Measurements from ENCODE around the gene FOXP1. TPM values are rescaled to one million over a fixed set of nuclear protein-coding genes. Genes with fewer than 3 reads are reported as not detected.

The FOXP1 gene
- total and polyA plus RNA-seq, 2 donors from 2014 or later = 6.7 to 87.2 TPM

DNA sequence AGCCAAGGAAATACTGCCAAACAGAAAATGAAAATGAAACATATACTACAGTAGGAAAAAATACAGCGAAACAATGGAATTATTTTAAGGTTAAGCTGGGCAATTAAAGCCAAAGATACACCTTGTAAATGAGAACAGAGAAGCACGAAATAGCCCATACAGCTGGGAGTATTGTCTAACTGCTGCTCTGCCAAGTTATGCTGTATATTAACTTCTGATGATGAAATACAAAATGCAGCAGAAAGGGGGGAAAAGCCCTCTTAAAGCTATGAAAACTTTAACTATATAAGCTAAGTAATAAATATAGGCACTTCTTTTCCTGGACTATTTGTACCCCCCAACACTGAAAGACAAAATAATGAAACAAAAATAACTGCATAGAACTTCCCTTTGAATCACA is 449.0 kb downstream of the FOXP1 start:
- intact Hi-C loops (cut with DNase I) = no loop called here
- Histone ChIP-seq H3K27me3 (ENCODE audit: control insufficient read depth, insufficient read depth, low read length) (no peaks in the 10 kb centered on the region), H3K4me3 (ENCODE audit: low read length in 3 of 3) (no peak overlapping the region), H3K9me3 (ENCODE audit: control insufficient read depth in 2 of 3, insufficient read depth in 1 of 3, low read length in 3 of 3) (no peaks in the 10 kb centered on the region), H3K9ac (ENCODE audit: low read length in 3 of 3) (no peak overlapping the region), H3K4me1 (ENCODE audit: control insufficient read depth in 2 of 3, insufficient read depth in 2 of 3, low read depth in 1 of 3, low read length in 3 of 3) (peaks cover 4 to 16% (median 5%) of the 10 kb centered on the region in 3 donors), H3K36me3 (ENCODE audit: control insufficient read depth in 2 of 3, insufficient read depth in 3 of 3, low read length in 3 of 3) (no peaks in the 10 kb centered on the region), H3K27ac (ENCODE audit: low read depth in 2 of 2, low read length in 2 of 2) (no peak overlapping the region)
- no peak for DNase-seq
- FAIRE-seq = no peak
- no peak for TF ChIP-seq CTCF (IDR thresholded peaks at IDR 0.05; ENCODE audit: borderline replicate concordance, extremely low read depth, insufficient read depth)

DNA sequence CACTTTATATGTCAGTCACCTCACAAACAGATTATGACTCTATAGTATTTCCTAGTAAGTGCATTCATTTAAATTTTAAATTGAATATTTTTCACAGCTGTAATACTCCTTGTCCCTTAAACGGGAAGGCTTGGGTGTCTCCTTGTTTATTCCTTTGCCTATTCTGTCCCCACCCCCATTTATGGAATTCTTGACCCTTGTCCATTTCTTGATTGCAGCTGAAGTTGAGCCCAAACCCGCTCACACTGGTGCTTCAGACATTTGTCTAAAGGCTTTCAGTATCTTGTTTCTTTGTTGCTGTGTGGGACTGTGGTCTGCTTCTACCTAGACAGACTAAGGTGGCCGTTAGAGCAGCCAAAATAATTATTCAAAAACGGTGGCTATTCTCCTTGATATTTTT is 449.7 kb downstream of the FOXP1 start:
- no peak for FAIRE-seq
- Histone ChIP-seq H3K27ac (ENCODE audit: low read depth in 2 of 2, low read length in 2 of 2) (no peak overlapping the region), H3K9ac (ENCODE audit: low read length in 3 of 3) (no peak overlapping the region), H3K27me3 (ENCODE audit: control insufficient read depth, insufficient read depth, low read length) (no peaks in the 10 kb centered on the region), H3K9me3 (ENCODE audit: control insufficient read depth in 2 of 3, insufficient read depth in 1 of 3, low read length in 3 of 3) (no peaks in the 10 kb centered on the region), H3K4me3 (ENCODE audit: low read length in 3 of 3) (no peak overlapping the region), H3K4me1 (ENCODE audit: control insufficient read depth in 2 of 3, insufficient read depth in 2 of 3, low read depth in 1 of 3, low read length in 3 of 3) (peaks cover 4 to 16% (median 5%) of the 10 kb centered on the region in 3 donors), H3K36me3 (ENCODE audit: control insufficient read depth in 2 of 3, insufficient read depth in 3 of 3, low read length in 3 of 3) (no peaks in the 10 kb centered on the region)
- intact Hi-C loops (cut with DNase I) = no loop called here
- peak in 1 of 5 donors; percentile 35 for DNase-seq
- no peak for TF ChIP-seq CTCF (IDR thresholded peaks at IDR 0.05; ENCODE audit: borderline replicate concordance, extremely low read depth, insufficient read depth)

DNA sequence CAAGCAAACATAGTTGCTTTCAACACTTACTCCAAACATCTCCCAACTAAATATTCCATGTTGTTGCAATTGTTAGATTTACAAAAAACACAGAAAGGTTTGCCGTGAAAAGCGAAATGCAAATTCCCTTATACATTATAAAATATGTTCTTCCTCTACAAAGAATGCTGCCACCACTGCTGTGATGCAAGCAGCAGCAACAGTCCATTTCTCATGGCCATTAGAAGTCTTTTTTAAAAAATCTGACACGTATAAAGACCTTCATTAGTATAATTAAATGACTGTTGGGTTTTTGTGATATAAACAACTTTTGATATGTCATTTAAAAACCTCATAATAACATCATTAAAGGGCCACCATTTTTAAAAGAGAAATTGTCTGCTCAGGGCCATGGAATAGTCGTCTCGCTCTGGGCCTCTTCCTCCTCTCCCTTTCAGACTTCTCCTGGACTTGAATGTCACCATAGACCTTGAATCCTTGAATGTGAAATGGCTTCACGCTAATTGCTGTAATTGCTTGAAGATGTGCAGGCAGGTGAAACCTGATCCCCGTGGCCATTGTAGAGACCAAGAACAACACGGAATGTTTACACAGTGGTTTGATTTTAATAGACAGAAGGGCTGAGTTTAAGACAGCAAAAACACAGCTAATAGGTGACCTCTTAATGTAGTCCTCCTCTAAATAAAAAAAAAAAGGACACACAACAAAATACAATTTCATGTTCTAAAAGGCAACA is 450.4 kb downstream of the FOXP1 start:
- Histone ChIP-seq H3K27ac (ENCODE audit: low read depth in 2 of 2, low read length in 2 of 2) (no peak overlapping the region), H3K36me3 (ENCODE audit: control insufficient read depth in 2 of 3, insufficient read depth in 3 of 3, low read length in 3 of 3) (no peaks in the 10 kb centered on the region), H3K4me3 (ENCODE audit: low read length in 3 of 3) (no peak overlapping the region), H3K4me1 (ENCODE audit: control insufficient read depth in 2 of 3, insufficient read depth in 2 of 3, low read depth in 1 of 3, low read length in 3 of 3) (peaks cover 4 to 16% (median 5%) of the 10 kb centered on the region in 3 donors), H3K9me3 (ENCODE audit: control insufficient read depth in 2 of 3, insufficient read depth in 1 of 3, low read length in 3 of 3) (no peaks in the 10 kb centered on the region), H3K9ac (ENCODE audit: low read length in 3 of 3) (no peak overlapping the region), H3K27me3 (ENCODE audit: control insufficient read depth, insufficient read depth, low read length) (no peaks in the 10 kb centered on the region)
- intact Hi-C loops (cut with DNase I) = no loop called here
- DNase-seq (peak in 4 of 5 donors; percentile 57 to 82 (median 70)), FAIRE-seq (no peak)
- TF ChIP-seq CTCF (IDR thresholded peaks at IDR 0.05; ENCODE audit: borderline replicate concordance, extremely low read depth, insufficient read depth) = no peak
